ENCODE measurements around the gene MXD1. TPM values are rescaled to one million over a fixed set of nuclear protein-coding genes. Genes with fewer than 3 reads are reported as not detected.

MXD1 gene
- total and polyA plus RNA-seq, 2 experiments from 2014 or later: 1.8 to 3.9 TPM

- TF ChIP-seq ZNF114 (CRISPR knock-in tag; IDR thresholded peaks at IDR 0.05) (no peak), ZNF462 (CRISPR knock-in tag; IDR thresholded peaks at IDR 0.05) (no peak), STAT1 (IDR thresholded peaks at IDR 0.05; ENCODE audit: unreplicated experiment) (no peak), EZH2 (IDR thresholded peaks at IDR 0.05; ENCODE audit: low read depth, unreplicated experiment) (no peak)
- TF ChIP-seq, protein P1, sequence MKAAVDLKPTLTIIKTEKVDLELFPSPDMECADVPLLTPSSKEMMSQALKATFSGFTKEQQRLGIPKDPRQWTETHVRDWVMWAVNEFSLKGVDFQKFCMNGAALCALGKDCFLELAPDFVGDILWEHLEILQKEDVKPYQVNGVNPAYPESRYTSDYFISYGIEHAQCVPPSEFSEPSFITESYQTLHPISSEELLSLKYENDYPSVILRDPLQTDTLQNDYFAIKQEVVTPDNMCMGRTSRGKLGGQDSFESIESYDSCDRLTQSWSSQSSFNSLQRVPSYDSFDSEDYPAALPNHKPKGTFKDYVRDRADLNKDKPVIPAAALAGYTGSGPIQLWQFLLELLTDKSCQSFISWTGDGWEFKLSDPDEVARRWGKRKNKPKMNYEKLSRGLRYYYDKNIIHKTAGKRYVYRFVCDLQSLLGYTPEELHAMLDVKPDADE (IDR thresholded peaks at IDR 0.05): no peak
Observed at GRCh38 chr2:69944756-69945155, 29.8 kb downstream of the MXD1 start (continued).

GRCh38 chr2:69945441-69945840 is 30.5 kb downstream of the MXD1 start:
- H3K4me3 Mint-ChIP-seq: no peak overlapping the region
- Histone ChIP-seq H3K27ac (ENCODE audit: low read depth) (no peak overlapping the region), H3K9me2 (ENCODE audit: insufficient read depth) (no peaks in the 10 kb centered on the region), H4K20me1 (replicated peaks; ENCODE audit: insufficient read depth) (no peaks in the 10 kb centered on the region), H3K4me2 (no peak overlapping the region), H3K27me3 (ENCODE audit: insufficient read depth) (no peaks in the 10 kb centered on the region), H2AFZ (no peak overlapping the region), H3F3A (replicated peaks; ENCODE audit: low read depth) (0 out of 2 replicates have a peak, but pooled peaks cover 3% of the 10 kb centered on the region), H3K4me1 (ENCODE audit: insufficient read depth) (peaks cover 1% of the 10 kb centered on the region), H3K36me3 (ENCODE audit: insufficient read depth) (no peaks in the 10 kb centered on the region), H3K4me3 (no peak overlapping the region), H3K79me2 (replicated peaks; ENCODE audit: insufficient read depth) (no peaks in the 10 kb centered on the region)
- H3K27me3 Mint-ChIP-seq (ENCODE audit: insufficient read depth, low read depth, poor library complexity): peaks cover 5% of the 10 kb centered on the region
- DNase-seq (ENCODE audit: low spot score) (no peak), ATAC-seq (no peak)
- no peak overlapping the region for H3K27ac Mint-ChIP-seq
- peaks cover 10% of the 10 kb centered on the region for H3K4me1 Mint-ChIP-seq
- H3K9me3 Mint-ChIP-seq: no peaks in the 10 kb centered on the region
- H3K36me3 Mint-ChIP-seq (ENCODE audit: low read depth): no peaks in the 10 kb centered on the region
- no peak for TF ChIP-seq POLR2AphosphoS5 (IDR thresholded peaks at IDR 0.05; ENCODE audit: low read depth)
- TF ChIP-seq CREB1 (CRISPR knock-in tag; IDR thresholded peaks at IDR 0.05; ENCODE audit: low read depth): no peak
- TF ChIP-seq ZNF114 (CRISPR knock-in tag; IDR thresholded peaks at IDR 0.05): no peak
- TF ChIP-seq, protein P2, sequence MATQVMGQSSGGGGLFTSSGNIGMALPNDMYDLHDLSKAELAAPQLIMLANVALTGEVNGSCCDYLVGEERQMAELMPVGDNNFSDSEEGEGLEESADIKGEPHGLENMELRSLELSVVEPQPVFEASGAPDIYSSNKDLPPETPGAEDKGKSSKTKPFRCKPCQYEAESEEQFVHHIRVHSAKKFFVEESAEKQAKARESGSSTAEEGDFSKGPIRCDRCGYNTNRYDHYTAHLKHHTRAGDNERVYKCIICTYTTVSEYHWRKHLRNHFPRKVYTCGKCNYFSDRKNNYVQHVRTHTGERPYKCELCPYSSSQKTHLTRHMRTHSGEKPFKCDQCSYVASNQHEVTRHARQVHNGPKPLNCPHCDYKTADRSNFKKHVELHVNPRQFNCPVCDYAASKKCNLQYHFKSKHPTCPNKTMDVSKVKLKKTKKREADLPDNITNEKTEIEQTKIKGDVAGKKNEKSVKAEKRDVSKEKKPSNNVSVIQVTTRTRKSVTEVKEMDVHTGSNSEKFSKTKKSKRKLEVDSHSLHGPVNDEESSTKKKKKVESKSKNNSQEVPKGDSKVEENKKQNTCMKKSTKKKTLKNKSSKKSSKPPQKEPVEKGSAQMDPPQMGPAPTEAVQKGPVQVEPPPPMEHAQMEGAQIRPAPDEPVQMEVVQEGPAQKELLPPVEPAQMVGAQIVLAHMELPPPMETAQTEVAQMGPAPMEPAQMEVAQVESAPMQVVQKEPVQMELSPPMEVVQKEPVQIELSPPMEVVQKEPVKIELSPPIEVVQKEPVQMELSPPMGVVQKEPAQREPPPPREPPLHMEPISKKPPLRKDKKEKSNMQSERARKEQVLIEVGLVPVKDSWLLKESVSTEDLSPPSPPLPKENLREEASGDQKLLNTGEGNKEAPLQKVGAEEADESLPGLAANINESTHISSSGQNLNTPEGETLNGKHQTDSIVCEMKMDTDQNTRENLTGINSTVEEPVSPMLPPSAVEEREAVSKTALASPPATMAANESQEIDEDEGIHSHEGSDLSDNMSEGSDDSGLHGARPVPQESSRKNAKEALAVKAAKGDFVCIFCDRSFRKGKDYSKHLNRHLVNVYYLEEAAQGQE (IDR thresholded peaks at IDR 0.05; ENCODE audit: unreplicated experiment): no peak

Data from GM23338 (cell line).